ENCODE results near the gene NT5DC1. TPM values are rescaled to one million over a fixed set of nuclear protein-coding genes. Genes with fewer than 3 reads are reported as not detected.

NT5DC1 gene
- 5.2 and 7.8 TPM in 2 replicates for total RNA-seq

DNA sequence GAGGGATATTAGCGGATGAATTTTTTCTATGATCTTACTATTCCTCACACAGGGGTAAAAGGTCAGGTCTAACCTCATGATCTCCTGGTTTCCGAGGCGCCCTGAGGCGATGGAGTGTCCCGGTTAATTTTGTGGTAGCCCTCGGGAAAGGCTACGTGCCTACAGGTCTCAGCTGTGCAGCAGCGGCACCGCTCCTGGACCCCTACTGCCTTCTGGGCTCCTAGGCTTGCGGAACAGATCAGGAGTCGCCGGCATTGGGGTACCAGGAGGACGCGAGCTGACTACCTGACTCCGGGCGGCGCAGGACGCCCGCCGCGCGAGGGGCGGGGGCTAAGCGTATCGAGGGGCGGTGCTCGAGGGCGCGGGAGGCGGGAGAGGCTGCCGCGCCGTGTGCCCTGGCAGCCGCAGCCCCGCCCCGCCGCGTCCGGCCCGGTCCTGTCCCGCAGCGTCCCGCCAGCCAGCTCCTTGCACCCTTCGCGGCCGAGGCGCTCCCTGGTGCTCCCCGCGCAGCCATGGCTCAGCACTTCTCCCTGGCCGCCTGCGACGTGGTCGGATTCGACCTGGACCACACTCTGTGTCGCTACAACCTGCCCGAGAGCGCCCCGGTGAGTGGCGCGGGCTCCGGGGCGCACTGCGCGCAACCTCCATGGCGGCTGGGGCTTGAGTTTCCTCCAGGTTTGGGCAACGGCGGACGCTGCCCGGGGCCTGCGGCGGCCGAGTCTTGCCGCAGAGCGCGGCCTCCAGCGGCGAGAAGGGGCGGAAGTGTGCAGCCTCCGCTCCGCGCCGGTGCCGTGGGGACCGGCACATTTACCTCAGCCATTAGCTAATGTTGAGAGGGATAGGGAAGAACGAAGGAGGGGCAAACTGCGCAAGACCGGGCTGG, at the start of gene NT5DC1:
NT5DC1 (plus strand) TSS at position 435 of the 883 bp plus-strand sequence; CDS start at position 513, 78 bp downstream.
- peak within 1 kb of the TSS; percentile 82 for H3K4me3 ChIP-seq (ENCODE audit: low read depth, low read length)

DNA sequence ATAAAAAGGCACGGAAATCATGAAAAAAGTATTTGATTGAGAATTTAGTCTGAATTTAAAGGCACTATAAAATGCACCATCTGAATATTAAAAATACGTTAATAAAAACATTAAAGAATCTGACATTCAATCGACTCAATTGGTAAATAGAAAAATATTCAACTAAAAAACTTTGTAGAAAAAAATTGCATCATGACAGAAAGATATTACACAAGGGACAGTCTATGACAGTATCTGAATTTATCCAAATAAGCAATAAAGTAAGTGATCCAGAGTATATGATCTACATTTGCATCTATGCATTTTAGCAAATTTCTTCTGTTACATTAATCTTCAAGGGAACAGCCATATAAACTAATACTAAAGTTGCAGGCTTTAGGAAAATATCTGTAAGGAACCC, 49.4 kb upstream of the NT5DC1 start:
- TF ChIP-seq CTCF (IDR thresholded peaks at IDR 0.05; ENCODE audit: insufficient read depth, low read depth, low read length) = no peak
- H3K4me3 ChIP-seq (ENCODE audit: low read depth, low read length) = no peak overlapping the region
- no peak for DNase-seq (ENCODE audit: low read depth)

More for the DNA sequence above, at the start of gene NT5DC1:
- peak; percentile 64 for DNase-seq (ENCODE audit: low read depth)
- TF ChIP-seq CTCF (IDR thresholded peaks at IDR 0.05; ENCODE audit: insufficient read depth, low read depth, low read length) = peak; percentile 41

DNA sequence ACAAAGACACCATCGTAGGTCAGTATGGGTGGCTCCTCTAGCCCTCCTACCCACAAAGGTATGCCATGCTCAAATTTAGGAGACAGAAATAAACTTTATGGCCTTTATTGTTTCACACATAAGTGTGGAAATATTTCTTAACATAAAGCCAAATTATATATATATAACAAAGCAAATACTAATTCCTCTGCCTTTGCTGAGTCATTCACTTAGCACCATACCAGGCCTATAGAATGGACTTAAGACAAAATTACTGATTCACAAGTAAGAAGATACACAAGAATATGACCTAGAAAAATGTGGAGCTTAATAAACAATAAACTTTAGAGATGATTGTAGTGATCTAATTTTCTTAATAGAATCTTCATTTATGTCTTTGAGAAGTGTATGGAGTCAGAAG, 45.1 kb upstream of the NT5DC1 start:
- H3K4me3 ChIP-seq (ENCODE audit: low read depth, low read length) = no peak overlapping the region
- TF ChIP-seq CTCF (IDR thresholded peaks at IDR 0.05; ENCODE audit: insufficient read depth, low read depth, low read length) = no peak
- no peak for DNase-seq (ENCODE audit: low read depth)

GRCh38 chr6:116057766-116058165, 42.9 kb upstream of the NT5DC1 start:
- DNase-seq (ENCODE audit: low read depth) = no peak
- TF ChIP-seq CTCF (IDR thresholded peaks at IDR 0.05; ENCODE audit: insufficient read depth, low read depth, low read length) = no peak
- peak overlapping the region; percentile 17 for H3K4me3 ChIP-seq (ENCODE audit: low read depth, low read length)

DNA sequence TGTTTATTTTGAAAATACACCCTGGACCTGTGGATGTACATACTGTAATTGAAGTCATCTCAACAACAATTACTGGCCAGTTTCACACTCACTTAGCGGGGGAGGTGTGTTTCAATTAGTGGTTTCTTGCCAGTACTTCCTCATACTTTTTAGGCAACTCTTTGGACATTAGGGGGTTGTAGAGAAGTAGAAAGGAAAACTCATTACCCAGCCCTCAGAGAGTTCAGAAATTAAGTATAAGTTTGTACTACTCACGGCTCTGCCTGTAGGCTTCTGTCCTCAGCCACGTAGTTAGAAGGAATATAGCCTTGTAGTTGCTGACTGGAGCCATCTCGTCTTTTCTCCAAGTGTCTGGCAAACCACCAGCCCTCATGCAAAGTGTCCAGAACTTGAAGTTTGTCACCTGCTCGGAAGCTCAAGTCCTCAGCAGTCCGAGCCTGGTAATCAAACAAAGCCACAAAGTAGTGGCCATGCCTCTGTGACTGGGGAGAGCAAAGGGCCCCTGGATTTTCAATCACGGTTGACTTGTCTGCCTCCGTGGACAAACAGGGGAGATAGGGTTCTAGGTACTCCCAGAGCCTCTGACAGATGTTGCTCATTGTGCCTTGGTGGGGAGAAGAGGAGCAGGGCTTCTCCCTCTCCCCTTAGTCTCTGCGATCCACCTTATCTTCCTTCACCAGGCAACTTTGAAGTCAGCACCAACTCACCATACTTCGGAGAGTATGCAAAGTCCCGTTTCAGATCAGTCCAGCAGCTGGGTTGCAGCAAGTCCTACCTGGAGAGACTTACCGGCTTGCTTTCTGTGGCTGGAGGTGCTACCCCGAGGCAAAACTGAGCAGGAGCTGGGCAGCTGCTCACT, 40.7 kb upstream of the NT5DC1 start:
- DNase-seq (ENCODE audit: low read depth) = peak; percentile 24
- TF ChIP-seq CTCF (IDR thresholded peaks at IDR 0.05; ENCODE audit: insufficient read depth, low read depth, low read length) = no peak
- peak overlapping the region; percentile 62 for H3K4me3 ChIP-seq (ENCODE audit: low read depth, low read length)

- H3K4me3 ChIP-seq (ENCODE audit: low read depth, low read length) = peak within 1 kb of the TSS; percentile 62
- DNase-seq (ENCODE audit: low read depth) = peak; percentile 66
These were observed 39.9 kb upstream of the NT5DC1 start, which contains the start of gene FRK for GRCh38 chr6:116060572-116061283. Gene FRK, minus strand, starts transcription at chr6:116060891. Its CDS starts 580 bp downstream, at chr6:116060311.

More at GRCh38 chr6:116060572-116061283, 39.9 kb upstream of the NT5DC1 start, which contains the start of gene FRK:
- TF ChIP-seq CTCF (IDR thresholded peaks at IDR 0.05; ENCODE audit: insufficient read depth, low read depth, low read length) = peak; percentile 37
